ENCODE data around the gene CETN3. TPM values are rescaled to one million over a fixed set of nuclear protein-coding genes. Genes with fewer than 3 reads are reported as not detected.

CETN3 gene
- 26.1 TPM for total RNA-seq

GRCh38 chr5:90409318-90410177, at the start of gene CETN3:
Gene CETN3 (minus strand): TSS chr5:90409756. CDS start chr5:90409661, 95 bp downstream.
- peak; percentile 95 for DNase-seq (ENCODE audit: low spot score)

- DNase-seq (ENCODE audit: low spot score) = no peak
Observed at GRCh38 chr5:90446961-90447360, 37.4 kb upstream of the CETN3 start.

- DNase-seq (ENCODE audit: low spot score) = no peak
Observed at GRCh38 chr5:90440644-90441043, 31.1 kb upstream of the CETN3 start.

- no peak for DNase-seq (ENCODE audit: low spot score)
Observed at GRCh38 chr5:90438100-90438499, 28.5 kb upstream of the CETN3 start.

GRCh38 chr5:90437663-90438062, 28.1 kb upstream of the CETN3 start:
- no peak for DNase-seq (ENCODE audit: low spot score)

GRCh38 chr5:90434116-90434714, 24.7 kb upstream of the CETN3 start:
- no peak for DNase-seq (ENCODE audit: low spot score)

GRCh38 chr5:90424245-90424644, 14.7 kb upstream of the CETN3 start:
- DNase-seq (ENCODE audit: low spot score) = no peak

GRCh38 chr5:90421136-90421535, 11.6 kb upstream of the CETN3 start:
- DNase-seq (ENCODE audit: low spot score) = no peak

- no peak for DNase-seq (ENCODE audit: low spot score)
Observed at GRCh38 chr5:90418214-90418613, 8.7 kb upstream of the CETN3 start.

GRCh38 chr5:90410178-90410762, 714 bp upstream of the CETN3 start:
- DNase-seq (ENCODE audit: low spot score) = no peak

- DNase-seq (ENCODE audit: low spot score) = no peak
Observed at GRCh38 chr5:90408571-90409317, 812 bp downstream of the CETN3 start.

GRCh38 chr5:90406466-90406865, 3.1 kb downstream of the CETN3 start:
- DNase-seq (ENCODE audit: low spot score) = no peak

GRCh38 chr5:90402521-90403255, 6.9 kb downstream of the CETN3 start:
- DNase-seq (ENCODE audit: low spot score) = no peak

GRCh38 chr5:90399251-90399650, 10.3 kb downstream of the CETN3 start:
- DNase-seq (ENCODE audit: low spot score) = no peak

- no peak for DNase-seq (ENCODE audit: low spot score)
Observed at GRCh38 chr5:90398726-90399125, 10.8 kb downstream of the CETN3 start.

- DNase-seq (ENCODE audit: low spot score) = no peak
Observed at GRCh38 chr5:90395005-90395404, 14.6 kb downstream of the CETN3 start.

GRCh38 chr5:90390928-90391327, 18.6 kb downstream of the CETN3 start:
- no peak for DNase-seq (ENCODE audit: low spot score)

- no peak for DNase-seq (ENCODE audit: low spot score)
Observed at GRCh38 chr5:90390326-90390725, 19.2 kb downstream of the CETN3 start.

GRCh38 chr5:90387508-90387907, 22.0 kb downstream of the CETN3 start:
- DNase-seq (ENCODE audit: low spot score) = no peak

- DNase-seq (ENCODE audit: low spot score) = no peak
Observed at GRCh38 chr5:90386099-90386710, 23.4 kb downstream of the CETN3 start.

GRCh38 chr5:90384389-90384788, 25.2 kb downstream of the CETN3 start:
- DNase-seq (ENCODE audit: low spot score) = no peak
